Tibial artery (tissue), 4 donors: ENCODE measurements around the gene TSEN54.
A peak's percentile ranks its signal among the peaks of the same experiment; 100 is the strongest.
"Not testable (repeated sequence)": the region's sequence is repeated elsewhere in the genome, so short reads cannot be mapped to it uniquely, and the experiment has no call there.

Source experiments
- DNase-seq, 2 donors: peaks; one replicate each; pipeline ENCODE4 v3.0.0-alpha.2; 2019
- H3K27ac ChIP-seq, 2 donors: fragments of 200-600 bp; sonication (generic) in 1 of 2; 1 replicate in 1 of 2; 2 replicates in 1 of 2; pipeline ENCODE4 v1.5.1; 2018 to 2019; ENCODE audit warnings: mild to moderate bottlenecking in 1 of 2
- H3K27me3 ChIP-seq, 2 donors: fragments of 200-600 bp; sonication (generic) in 1 of 2; one replicate each; pipeline versions ENCODE4 v1.5.1 to v1.6.0; 2016 to 2019
- H3K36me3 ChIP-seq, 3 donors: fragments of 200-600 bp; sonication (generic) in 2 of 3; one replicate each; pipeline ENCODE4 v1.5.1; 2016 to 2019; ENCODE audit warnings: mild to moderate bottlenecking in 2 of 3
- H3K4me1 ChIP-seq, 4 donors: fragments of 200-600 bp; sonication (generic) in 2 of 4; 1 replicate in 3 of 4; 2 replicates in 1 of 4; pipeline ENCODE4 v1.5.1; 2016 to 2019
- H3K4me3 ChIP-seq, 2 donors: fragments of 200-600 bp; sonication (generic) in 1 of 2; 1 replicate in 1 of 2; 2 replicates in 1 of 2; pipeline ENCODE4 v1.5.1; 2018 to 2019; ENCODE audit warnings: mild to moderate bottlenecking in 2 of 2
- H3K9me3 ChIP-seq, 3 donors: fragments of 200-600 bp; sonication (generic) in 1 of 3; one replicate each; pipeline ENCODE4 v1.5.1; 2016 to 2019
- CTCF ChIP-seq, 2 experiments: fragments of 200-600 bp in 1 of 2; fragments of 450-650 bp in 1 of 2; IDR thresholded peaks; one replicate each; pipeline ENCODE4 v1.5.1; 2017 to 2019; ENCODE audit warnings: antibody characterized with exemption in 2 of 2, mild to moderate bottlenecking in 1 of 2, moderate library complexity in 1 of 2
- intact Hi-C: fragments of 100-400 bp; cut with DNase I; formaldehyde crosslinking; loops from one replicate; pipeline ENCODE4 v1.15.0; 2023; ENCODE audit warnings: low total_unique reads

TSEN54 gene

GRCh38 chr17:75517297-75517865, 1.1 kb downstream of the TSEN54 start:
- no peaks in the 10 kb centered on the region for H3K27me3 ChIP-seq
- peak overlapping the region in 1 of 2 donors; percentile 71 for H3K27ac ChIP-seq
- intact Hi-C loops, result loop anchor here (5.0 to 10.0 kb wide), 2 partner anchors 195 to 1217 kb away; partner anchors contain the start of genes MFSD11 and SRSF2
- H3K4me1 ChIP-seq, result peaks cover 0 to 39% (median 38%) of the 10 kb centered on the region in 4 donors
- no peak for DNase-seq
- TF ChIP-seq CTCF (IDR thresholded peaks at IDR 0.05), result no peak
- peak overlapping the region; percentile 83 to 97 for H3K4me3 ChIP-seq
- no peaks in the 10 kb centered on the region for H3K9me3 ChIP-seq
- peaks cover 0 to 34% (median 17%) of the 10 kb centered on the region in 3 donors for H3K36me3 ChIP-seq

GRCh38 chr17:75518201-75518600, 1.9 kb downstream of the TSEN54 start:
- no peak overlapping the region for H3K4me3 ChIP-seq
- no peak overlapping the region for H3K27ac ChIP-seq
- no peak for DNase-seq
- intact Hi-C loops, result loop anchor here (5.0 to 10.0 kb wide), 2 partner anchors 196 to 1217 kb away; partner anchors contain the start of genes MFSD11 and SRSF2
- no peak for TF ChIP-seq CTCF (IDR thresholded peaks at IDR 0.05)
- H3K9me3 ChIP-seq, result no peaks in the 10 kb centered on the region
- H3K27me3 ChIP-seq, result no peaks in the 10 kb centered on the region
- peaks cover 0 to 30% (median 30%) of the 10 kb centered on the region in 4 donors for H3K4me1 ChIP-seq
- peaks cover 0 to 38% (median 18%) of the 10 kb centered on the region in 3 donors for H3K36me3 ChIP-seq

- peaks cover 0 to 22% (median 21%) of the 10 kb centered on the region in 4 donors for H3K4me1 ChIP-seq
- no peaks in the 10 kb centered on the region for H3K27me3 ChIP-seq
- H3K9me3 ChIP-seq, result no peaks in the 10 kb centered on the region
- TF ChIP-seq CTCF (IDR thresholded peaks at IDR 0.05), result no peak
- intact Hi-C loops, result loop anchor here (5.0 to 10.0 kb wide), 2 partner anchors 197 to 1216 kb away; partner anchors contain the start of genes MFSD11 and SRSF2
- no peak overlapping the region for H3K4me3 ChIP-seq
- H3K36me3 ChIP-seq, result peaks cover 0 to 35% (median 18%) of the 10 kb centered on the region in 3 donors
- DNase-seq, result no peak
- no peak overlapping the region for H3K27ac ChIP-seq
Observed at GRCh38 chr17:75518983-75519537, 2.7 kb downstream of the TSEN54 start.

- intact Hi-C loops, result loop anchor here (5.0 kb wide), 1 partner anchor 67 kb away; the partner anchor contains the start of gene MYO15B
- H3K27ac ChIP-seq, H3K4me3 ChIP-seq, H3K27me3 ChIP-seq, DNase-seq, H3K9me3 ChIP-seq: not testable (repeated sequence)
- Histone ChIP-seq H3K36me3 (peaks cover 0 to 35% (median 18%) of the 10 kb centered on the region in 3 donors), H3K4me1 (peaks cover 0 to 24% (median 23%) of the 10 kb centered on the region in 4 donors)
Observed at GRCh38 chr17:75520413-75520812, 4.1 kb downstream of the TSEN54 start.

- DNase-seq, result no peak
- H3K9me3 ChIP-seq, result no peaks in the 10 kb centered on the region
- no peak overlapping the region for H3K27ac ChIP-seq
- peaks cover 0 to 35% (median 18%) of the 10 kb centered on the region in 3 donors for H3K36me3 ChIP-seq
- no peaks in the 10 kb centered on the region for H3K27me3 ChIP-seq
- TF ChIP-seq CTCF (IDR thresholded peaks at IDR 0.05), result no peak
- intact Hi-C loops, result loop anchor here (5.0 kb wide), 1 partner anchor 66 kb away; the partner anchor contains the start of gene MYO15B
- H3K4me1 ChIP-seq, result peaks cover 0 to 31% (median 28%) of the 10 kb centered on the region in 4 donors
- no peak overlapping the region for H3K4me3 ChIP-seq
Observed at GRCh38 chr17:75521290-75521689, 5.0 kb downstream of the TSEN54 start.
